GM12878 (cell line): ENCODE results near the gene LSP1. TPM values are rescaled to one million over a fixed set of nuclear protein-coding genes. Genes with fewer than 3 reads are reported as not detected.

Experiments
- ATAC-seq: fragments of 200-7000 bp; cut with Tn5 transposase; 3 replicates; pipeline ENCODE4 v1.9.1; 2020; ENCODE audit warnings: mild to moderate bottlenecking, moderate library complexity
- BruUV-seq: library from RNA; stranded (reverse); fragments of 400-500 nt; replicated peaks from 2 replicates; lab custom pipeline; 2021; lab: Mats Ljungman, UMichigan
- CTCF ChIA-PET: fragments of 300-600 bp; sonication (Branson Sonifier 250); formaldehyde crosslinking; extraction: SDS; loops from one replicate; lab custom pipeline; 2021; ENCODE audit warnings: inconsistent platforms; lab: Yijun Ruan, JAX
- POLR2A ChIA-PET: fragments of 350-600 bp; formaldehyde crosslinking; extraction: SDS; loops from one replicate; lab custom pipeline; 2021; ENCODE audit warnings: inconsistent platforms; lab: Charles Lee
- RAD21 ChIA-PET: fragments of 300-600 bp; sonication (Branson Sonifier 250); formaldehyde crosslinking; loops from one replicate; lab custom pipeline; 2023; ENCODE audit warnings: antibody characterized with exemption; ENCODE audit not compliant: unreplicated experiment; lab: Charles Lee
- SMC1A ChIA-PET: fragments of 300-600 bp; sonication (Branson Sonifier 250); formaldehyde crosslinking; loops from one replicate; lab custom pipeline; 2023; ENCODE audit not compliant: unreplicated experiment, uncharacterized antibody; lab: Charles Lee
- DNase-seq: peaks from one replicate; pipeline ENCODE4 v3.0.0-alpha.2; 2011; ENCODE audit warnings: low read depth, low spot score
- FAIRE-seq: peaks from 3 replicates; lab custom pipeline; 2011; peaks lifted over from hg19 to GRCh38; lab: Jason Lieb, UNC
- H2AFZ ChIP-seq: 2 replicates; pipeline ENCODE4 v1.6.0; 2011; ENCODE audit warnings: low read depth, low read length, control low read depth; ENCODE audit not compliant: control insufficient read depth
- H3K27ac ChIP-seq: 2 replicates; pipeline ENCODE4 v1.5.1; 2011; ENCODE audit warnings: control low read depth; ENCODE audit not compliant: control insufficient read depth, insufficient read depth
- H3K27me3 ChIP-seq, 2 experiments: replicated peaks in 1 of 2; 2 replicates each; pipeline versions ENCODE4 v1.6.0 to v1.6.1; 2011; ENCODE audit warnings: low read length in 1 of 2; ENCODE audit not compliant: control insufficient read depth in 2 of 2, insufficient read depth in 2 of 2
- H3K36me3 ChIP-seq, 2 experiments: 2 replicates each; pipeline ENCODE4 v1.5.1; 2011; ENCODE audit warnings: low read length in 1 of 2; ENCODE audit not compliant: control insufficient read depth in 2 of 2, insufficient read depth in 2 of 2
- H3K4me1 ChIP-seq: 2 replicates; pipeline ENCODE4 v1.6.1; 2011; ENCODE audit warnings: mild to moderate bottlenecking, low read length, moderate library complexity, mixed read lengths; ENCODE audit not compliant: control insufficient read depth, insufficient read depth
- H3K4me2 ChIP-seq: 2 replicates; pipeline ENCODE4 v1.6.0; 2011; ENCODE audit warnings: control low read depth; ENCODE audit not compliant: control insufficient read depth, insufficient read depth
- H3K4me3 ChIP-seq: fragments of 200-600 bp; sonication (generic); 2 replicates; pipeline ENCODE4 v1.5.1; 2016
- H3K79me2 ChIP-seq: 2 replicates; pipeline ENCODE4 v1.6.0; 2011; ENCODE audit warnings: low read length; ENCODE audit not compliant: control insufficient read depth, insufficient read depth
- H3K9ac ChIP-seq: 2 replicates; pipeline ENCODE4 v1.8.0; 2011; ENCODE audit warnings: low read length, control low read depth, mixed read lengths; ENCODE audit not compliant: control insufficient read depth, insufficient read depth
- H3K9me3 ChIP-seq: replicated peaks from 3 replicates; pipeline ENCODE4 v1.5.1; 2011; ENCODE audit warnings: mild to moderate bottlenecking, low read length; ENCODE audit not compliant: control insufficient read depth, insufficient read depth
- H4K20me1 ChIP-seq: 2 replicates; pipeline ENCODE4 v1.6.0; 2011; ENCODE audit not compliant: control insufficient read depth, insufficient read depth
- MXI1 ChIP-seq: fragments of 150-350 bp; IDR thresholded peaks from 2 replicates; pipeline ENCODE4 v1.6.1; 2011; ENCODE audit warnings: low read depth, mild to moderate bottlenecking, inconsistent platforms, low read length, improper control_type of control experiment
- RB1 ChIP-seq: fragments of 450-650 bp; formaldehyde crosslinking; IDR thresholded peaks from 2 replicates; pipeline ENCODE4 v1.6.1; 2017; ENCODE audit warnings: mild to moderate bottlenecking, borderline replicate concordance
- RBBP5 ChIP-seq: fragments of 200-600 bp; sonication (generic); conservative IDR thresholded peaks from 2 replicates; pipeline ENCODE4 v1.6.1; 2016
- WGBS: methylation state at CpG from one replicate; pipeline ENCODE4 v1.1.6; 2016; ENCODE audit warnings: low lambda C conversion rate; ENCODE audit not compliant: insufficient replicate concordance, insufficient coverage; ENCODE audit errors: missing lambda C conversion rate; 5-methylcytosine and 5-hydroxymethylcytosine counted together
- in situ Hi-C: fragments of 300-500 bp; cut with MboI; formaldehyde crosslinking; loops from 9 replicates; pipeline ENCODE4 v1.14.3; 2018; ENCODE audit warnings: mixed read lengths
- intact Hi-C: fragments of 100-400 bp; cut with micrococcal nuclease; formaldehyde crosslinking; loops from one replicate; pipeline ENCODE4 v1.14.2; 2022; ENCODE audit not compliant: unreplicated experiment
- polyA plus RNA-seq, 11 experiments: library from polyadenylated mRNA; depleted of rRNA in 4 of 11; unstranded in 6 of 11; stranded (reverse) in 5 of 11; fragments of >200 nt; fragmentation: Nextera tagmentation in 4 of 11; fragmentation: Illumina TruSeq in 1 of 11; extraction: Ambion mirVana in 4 of 11; extraction: Trizol in 1 of 11; gene quantifications; 1 replicate in 1 of 11; 2 replicates in 10 of 11; pipeline versions ENCODE4 v1.2.1 to v1.2.3, GENCODE V29; 2011 to 2016; ENCODE audit warnings: inconsistent platforms in 2 of 11, missing spikeins in 2 of 11, low read depth in 1 of 11
- total RNA-seq, 4 experiments: library from RNA; depleted of rRNA in 3 of 4; stranded (reverse); fragments of >200 nt in 3 of 4; fragmentation: Illumina TruSeq in 1 of 4; extraction: Trizol in 1 of 4; gene quantifications; 2 replicates each; pipeline versions ENCODE4 v1.2.1 to v1.2.3, GENCODE V29; 2013 to 2021
- TF ChIP-seq, protein P1 (sequence below): IDR thresholded peaks from 2 replicates; pipeline ENCODE4 v1.6.1; 2012; ENCODE audit warnings: improper control_type of control experiment, low read depth, low read length; ENCODE audit not compliant: insufficient replicate concordance

LSP1 gene
- total and polyA plus RNA-seq, 10 of the 15 experiments (the other 5 are each of a cell fraction or from before 2014, with no cell fraction given), result 19.2 to 488 (median 369) TPM

GRCh38 chr11:1814691-1815090 lies 38.2 kb upstream of the LSP1 start:
- H2AFZ ChIP-seq, result no peak overlapping the region
- DNase-seq, result no peak
- ChIA-PET RAD21 (interaction anchor here (0.5 kb wide), 1 partner anchor 8 kb away, joined by 3 read pairs; no protein-coding TSS in a partner anchor), SMC1A (interaction anchor here (0.7 kb wide), 1 partner anchor 336 kb away, joined by 3 read pairs; no protein-coding TSS in a partner anchor), CTCF (interaction anchor here (0.6 to 0.7 kb wide), 2 partner anchors 51 to 336 kb away, joined by 3 read pairs; partner anchors contain the start of gene CTSD), POLR2A (no interaction called here)
- 0 out of 4 replicates have a peak, but pooled peaks cover 0 to 1% of the 10 kb centered on the region in 2 experiments for H3K27me3 ChIP-seq
- peaks cover 2% of the 10 kb centered on the region; the same call in 1 of the 3 replicates for H3K9me3 ChIP-seq
- no peak overlapping the region for H3K9ac ChIP-seq
- H3K36me3 ChIP-seq, result no peaks in the 10 kb centered on the region
- WGBS, result 43% methylated on average over 10 of the region's 10 CpGs
- no peak overlapping the region for H3K4me2 ChIP-seq
- H3K4me1 ChIP-seq, result no peaks in the 10 kb centered on the region
- H3K4me3 ChIP-seq, result no peak overlapping the region
- no peak for ATAC-seq
- in situ Hi-C loops, result no loop called here
- BruUV-seq, result no TSS peak
- no peak for TF ChIP-seq RB1
- TF ChIP-seq MXI1, result no peak
- TF ChIP-seq, protein P1, sequence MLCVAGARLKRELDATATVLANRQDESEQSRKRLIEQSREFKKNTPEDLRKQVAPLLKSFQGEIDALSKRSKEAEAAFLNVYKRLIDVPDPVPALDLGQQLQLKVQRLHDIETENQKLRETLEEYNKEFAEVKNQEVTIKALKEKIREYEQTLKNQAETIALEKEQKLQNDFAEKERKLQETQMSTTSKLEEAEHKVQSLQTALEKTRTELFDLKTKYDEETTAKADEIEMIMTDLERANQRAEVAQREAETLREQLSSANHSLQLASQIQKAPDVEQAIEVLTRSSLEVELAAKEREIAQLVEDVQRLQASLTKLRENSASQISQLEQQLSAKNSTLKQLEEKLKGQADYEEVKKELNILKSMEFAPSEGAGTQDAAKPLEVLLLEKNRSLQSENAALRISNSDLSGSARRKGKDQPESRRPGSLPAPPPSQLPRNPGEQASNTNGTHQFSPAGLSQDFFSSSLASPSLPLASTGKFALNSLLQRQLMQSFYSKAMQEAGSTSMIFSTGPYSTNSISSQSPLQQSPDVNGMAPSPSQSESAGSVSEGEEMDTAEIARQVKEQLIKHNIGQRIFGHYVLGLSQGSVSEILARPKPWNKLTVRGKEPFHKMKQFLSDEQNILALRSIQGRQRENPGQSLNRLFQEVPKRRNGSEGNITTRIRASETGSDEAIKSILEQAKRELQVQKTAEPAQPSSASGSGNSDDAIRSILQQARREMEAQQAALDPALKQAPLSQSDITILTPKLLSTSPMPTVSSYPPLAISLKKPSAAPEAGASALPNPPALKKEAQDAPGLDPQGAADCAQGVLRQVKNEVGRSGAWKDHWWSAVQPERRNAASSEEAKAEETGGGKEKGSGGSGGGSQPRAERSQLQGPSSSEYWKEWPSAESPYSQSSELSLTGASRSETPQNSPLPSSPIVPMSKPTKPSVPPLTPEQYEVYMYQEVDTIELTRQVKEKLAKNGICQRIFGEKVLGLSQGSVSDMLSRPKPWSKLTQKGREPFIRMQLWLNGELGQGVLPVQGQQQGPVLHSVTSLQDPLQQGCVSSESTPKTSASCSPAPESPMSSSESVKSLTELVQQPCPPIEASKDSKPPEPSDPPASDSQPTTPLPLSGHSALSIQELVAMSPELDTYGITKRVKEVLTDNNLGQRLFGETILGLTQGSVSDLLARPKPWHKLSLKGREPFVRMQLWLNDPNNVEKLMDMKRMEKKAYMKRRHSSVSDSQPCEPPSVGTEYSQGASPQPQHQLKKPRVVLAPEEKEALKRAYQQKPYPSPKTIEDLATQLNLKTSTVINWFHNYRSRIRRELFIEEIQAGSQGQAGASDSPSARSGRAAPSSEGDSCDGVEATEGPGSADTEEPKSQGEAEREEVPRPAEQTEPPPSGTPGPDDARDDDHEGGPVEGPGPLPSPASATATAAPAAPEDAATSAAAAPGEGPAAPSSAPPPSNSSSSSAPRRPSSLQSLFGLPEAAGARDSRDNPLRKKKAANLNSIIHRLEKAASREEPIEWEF, result no peak
- no peak for TF ChIP-seq RBBP5
- no peak for FAIRE-seq
- H3K27ac ChIP-seq, result no peak overlapping the region
- no peaks in the 10 kb centered on the region for H3K79me2 ChIP-seq
- H4K20me1 ChIP-seq, result no peaks in the 10 kb centered on the region
- intact Hi-C loops, result no loop called here
